Retinal pigment epithelial cell (primary cell): Measurements from ENCODE around the gene MGAT5.

Experiments
- DNase-seq: peaks from one replicate; pipeline ENCODE4 v3.0.0-alpha.2; 2010; ENCODE audit warnings: low read depth
- H3K4me3 ChIP-seq: 2 replicates; pipeline ENCODE4 v1.5.1; 2011; ENCODE audit warnings: mild to moderate bottlenecking, low read length, control low read depth, moderate library complexity
- CTCF ChIP-seq: conservative IDR thresholded peaks from 2 replicates; pipeline ENCODE4 v1.5.1; 2011; ENCODE audit warnings: low read depth, low read length, control low read depth, inconsistent platforms

Gene MGAT5

GRCh38 chr2:134338208-134338607 is 84.3 kb downstream of the MGAT5 start:
- DNase-seq, result no peak
- TF ChIP-seq CTCF, result no peak
- H3K4me3 ChIP-seq, result no peak overlapping the region

- TF ChIP-seq CTCF, result no peak
- no peak overlapping the region for H3K4me3 ChIP-seq
- DNase-seq, result no peak
Measured at GRCh38 chr2:134341476-134341875, 87.6 kb downstream of the MGAT5 start.

- H3K4me3 ChIP-seq, result no peak overlapping the region
- TF ChIP-seq CTCF, result no peak
- DNase-seq, result no peak
Measured at GRCh38 chr2:134344954-134345697, 91.3 kb downstream of the MGAT5 start.

- no peak overlapping the region for H3K4me3 ChIP-seq
- TF ChIP-seq CTCF, result no peak
- DNase-seq, result no peak
Measured at GRCh38 chr2:134346141-134346540, 92.3 kb downstream of the MGAT5 start.

GRCh38 chr2:134347756-134348155 is 93.9 kb downstream of the MGAT5 start:
- H3K4me3 ChIP-seq, result no peak overlapping the region
- TF ChIP-seq CTCF, result no peak
- no peak for DNase-seq

GRCh38 chr2:134348239-134348638 is 94.4 kb downstream of the MGAT5 start:
- H3K4me3 ChIP-seq, result no peak overlapping the region
- no peak for TF ChIP-seq CTCF
- no peak for DNase-seq

GRCh38 chr2:134348760-134349159 is 94.9 kb downstream of the MGAT5 start:
- TF ChIP-seq CTCF, result no peak
- no peak overlapping the region for H3K4me3 ChIP-seq
- no peak for DNase-seq
